Retinal pigment epithelial cell (primary cell): ENCODE results near the gene SEC22A.
A peak's percentile ranks its signal among the peaks of the same experiment; 100 is the strongest.

Source experiments
- DNase-seq: peaks from one replicate; pipeline ENCODE4 v3.0.0-alpha.2; 2010; ENCODE audit warnings: low read depth
- H3K4me3 ChIP-seq: 2 replicates; pipeline ENCODE4 v1.5.1; 2011; ENCODE audit warnings: mild to moderate bottlenecking, low read length, control low read depth, moderate library complexity
- CTCF ChIP-seq: conservative IDR thresholded peaks from 2 replicates; pipeline ENCODE4 v1.5.1; 2011; ENCODE audit warnings: low read depth, low read length, control low read depth, inconsistent platforms

The SEC22A gene

GRCh38 chr3:123161167-123161566 is 40.6 kb upstream of the SEC22A start:
- no peak for TF ChIP-seq CTCF
- H3K4me3 ChIP-seq = no peak overlapping the region
- DNase-seq = no peak

GRCh38 chr3:123163141-123163540 is 38.6 kb upstream of the SEC22A start:
- DNase-seq = no peak
- TF ChIP-seq CTCF = no peak
- no peak overlapping the region for H3K4me3 ChIP-seq

GRCh38 chr3:123165163-123165562 is 36.6 kb upstream of the SEC22A start:
- no peak overlapping the region for H3K4me3 ChIP-seq
- no peak for TF ChIP-seq CTCF
- no peak for DNase-seq

GRCh38 chr3:123167686-123168085 is 34.1 kb upstream of the SEC22A start:
- no peak overlapping the region for H3K4me3 ChIP-seq
- TF ChIP-seq CTCF = no peak
- DNase-seq = no peak

- no peak for TF ChIP-seq CTCF
- no peak for DNase-seq
- H3K4me3 ChIP-seq = no peak overlapping the region
Observed at GRCh38 chr3:123168122-123168521, 33.6 kb upstream of the SEC22A start.

GRCh38 chr3:123168605-123169004 is 33.1 kb upstream of the SEC22A start:
- DNase-seq = no peak
- no peak overlapping the region for H3K4me3 ChIP-seq
- TF ChIP-seq CTCF = no peak

- no peak for TF ChIP-seq CTCF
- DNase-seq = peak; percentile 22
Observed at GRCh38 chr3:123169492-123169929, 32.2 kb upstream of the SEC22A start.

More at GRCh38 chr3:123169492-123169929, 32.2 kb upstream of the SEC22A start:
- H3K4me3 ChIP-seq = no peak overlapping the region
